ENCODE measurements around the gene LCN9.

Gene LCN9

GRCh38 chr9:135711391-135711790, 48.3 kb downstream of the LCN9 start:
- Histone ChIP-seq H3K27me3 (ENCODE audit: insufficient read depth, low read length) (peaks cover 60% of the 10 kb centered on the region), H3K27ac (ENCODE audit: low read depth, low read length) (no peak overlapping the region), H2AFZ (ENCODE audit: low read length, unreplicated experiment) (no peak overlapping the region), H3K36me3 (ENCODE audit: insufficient read depth, low read length) (no peaks in the 10 kb centered on the region), H3K4me3 (ENCODE audit: low read depth, low read length) (no peak overlapping the region), H3K79me2 (ENCODE audit: control insufficient read depth, insufficient read depth, low read length, unreplicated experiment) (no peaks in the 10 kb centered on the region), H3K4me1 (ENCODE audit: control insufficient read depth, insufficient read depth, low read length, unreplicated experiment) (no peaks in the 10 kb centered on the region)

DNA sequence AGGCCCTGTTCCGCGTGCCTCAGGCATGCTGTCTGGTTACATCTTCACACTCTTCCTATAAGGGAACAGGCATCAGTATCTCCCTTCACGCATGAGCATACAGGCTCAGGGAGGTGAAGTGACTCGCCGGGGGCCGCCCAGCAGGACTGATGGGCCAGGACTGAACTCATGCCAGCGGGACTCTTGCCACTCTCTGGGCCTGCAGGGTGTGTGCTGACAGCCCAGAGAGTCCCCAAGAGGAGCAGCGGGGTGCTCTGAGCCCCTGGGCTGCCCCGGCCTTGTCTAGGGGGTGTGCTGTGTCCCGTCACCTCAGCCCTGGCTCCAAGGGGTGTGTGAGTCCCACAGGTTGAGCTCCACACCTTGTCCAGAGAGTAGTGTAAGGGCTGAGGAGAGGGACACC, 48.8 kb downstream of the LCN9 start:
- Histone ChIP-seq H3K27me3 (ENCODE audit: insufficient read depth, low read length) (peaks cover 65% of the 10 kb centered on the region), H3K79me2 (ENCODE audit: control insufficient read depth, insufficient read depth, low read length, unreplicated experiment) (no peaks in the 10 kb centered on the region)

GRCh38 chr9:135712613-135713295, 49.6 kb downstream of the LCN9 start:
- Histone ChIP-seq H3K4me1 (ENCODE audit: control insufficient read depth, insufficient read depth, low read length, unreplicated experiment) (no peaks in the 10 kb centered on the region), H2AFZ (ENCODE audit: low read length, unreplicated experiment) (no peak overlapping the region), H3K4me3 (ENCODE audit: low read depth, low read length) (no peak overlapping the region), H3K27me3 (ENCODE audit: insufficient read depth, low read length) (peaks cover 74% of the 10 kb centered on the region), H3K27ac (ENCODE audit: low read depth, low read length) (no peak overlapping the region), H3K36me3 (ENCODE audit: insufficient read depth, low read length) (no peaks in the 10 kb centered on the region), H3K79me2 (ENCODE audit: control insufficient read depth, insufficient read depth, low read length, unreplicated experiment) (no peaks in the 10 kb centered on the region)

More for the DNA sequence above, 48.8 kb downstream of the LCN9 start:
- H2AFZ ChIP-seq (ENCODE audit: low read length, unreplicated experiment), result no peak overlapping the region
- no peaks in the 10 kb centered on the region for H3K36me3 ChIP-seq (ENCODE audit: insufficient read depth, low read length)
- no peak overlapping the region for H3K27ac ChIP-seq (ENCODE audit: low read depth, low read length)
- H3K4me1 ChIP-seq (ENCODE audit: control insufficient read depth, insufficient read depth, low read length, unreplicated experiment), result no peaks in the 10 kb centered on the region
- no peak overlapping the region for H3K4me3 ChIP-seq (ENCODE audit: low read depth, low read length)

DNA sequence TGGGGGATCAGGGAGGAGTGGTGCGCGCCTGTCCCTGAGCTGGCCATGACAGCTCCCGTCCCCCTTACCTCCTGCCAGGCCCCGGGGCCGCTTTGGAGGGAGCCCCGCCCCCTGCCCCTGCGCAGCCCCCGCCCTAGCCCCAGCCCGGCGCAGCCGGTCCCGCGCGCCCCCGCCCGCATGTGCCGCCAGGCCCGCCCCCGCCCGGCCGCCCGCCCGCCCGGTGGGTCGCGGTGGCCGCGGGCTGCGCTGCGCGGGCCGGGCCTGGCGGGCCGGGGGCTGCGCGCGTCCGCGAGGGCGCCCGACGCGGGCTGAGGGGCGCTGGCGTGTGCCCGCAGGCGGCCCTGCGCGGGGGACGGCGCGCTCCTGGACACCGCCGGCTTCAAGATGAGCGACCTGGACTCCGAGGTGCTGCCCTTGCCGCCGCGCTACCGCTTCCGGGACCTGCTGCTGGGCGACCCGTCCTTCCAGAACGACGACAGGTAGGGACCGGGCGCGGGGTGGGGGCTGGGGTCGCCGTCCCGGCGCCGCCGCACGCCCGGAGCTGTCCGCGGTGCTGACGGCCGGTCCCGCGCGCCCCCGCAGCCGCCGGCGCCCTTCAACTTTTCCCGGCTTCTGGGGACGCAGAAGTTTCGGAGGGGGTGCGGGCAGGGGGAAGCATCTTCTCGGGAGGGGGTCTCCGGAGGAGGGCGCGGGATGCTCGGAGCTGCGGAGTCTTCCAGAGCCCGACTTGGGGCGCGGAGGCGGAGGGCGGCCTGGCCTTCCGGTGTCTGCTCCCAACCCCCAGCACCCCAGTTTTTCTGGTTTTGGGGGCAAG, 51.3 kb downstream of the LCN9 start:
- H3K36me3 ChIP-seq (ENCODE audit: insufficient read depth, low read length), result no peaks in the 10 kb centered on the region
- H3K27me3 ChIP-seq (ENCODE audit: insufficient read depth, low read length), result peaks cover 66% of the 10 kb centered on the region
- H3K27ac ChIP-seq (ENCODE audit: low read depth, low read length), result no peak overlapping the region
- H3K4me1 ChIP-seq (ENCODE audit: control insufficient read depth, insufficient read depth, low read length, unreplicated experiment), result peaks cover 4% of the 10 kb centered on the region
- H2AFZ ChIP-seq (ENCODE audit: low read length, unreplicated experiment), result no peak overlapping the region
- no peak overlapping the region for H3K4me3 ChIP-seq (ENCODE audit: low read depth, low read length)
- H3K79me2 ChIP-seq (ENCODE audit: control insufficient read depth, insufficient read depth, low read length, unreplicated experiment), result no peaks in the 10 kb centered on the region

DNA sequence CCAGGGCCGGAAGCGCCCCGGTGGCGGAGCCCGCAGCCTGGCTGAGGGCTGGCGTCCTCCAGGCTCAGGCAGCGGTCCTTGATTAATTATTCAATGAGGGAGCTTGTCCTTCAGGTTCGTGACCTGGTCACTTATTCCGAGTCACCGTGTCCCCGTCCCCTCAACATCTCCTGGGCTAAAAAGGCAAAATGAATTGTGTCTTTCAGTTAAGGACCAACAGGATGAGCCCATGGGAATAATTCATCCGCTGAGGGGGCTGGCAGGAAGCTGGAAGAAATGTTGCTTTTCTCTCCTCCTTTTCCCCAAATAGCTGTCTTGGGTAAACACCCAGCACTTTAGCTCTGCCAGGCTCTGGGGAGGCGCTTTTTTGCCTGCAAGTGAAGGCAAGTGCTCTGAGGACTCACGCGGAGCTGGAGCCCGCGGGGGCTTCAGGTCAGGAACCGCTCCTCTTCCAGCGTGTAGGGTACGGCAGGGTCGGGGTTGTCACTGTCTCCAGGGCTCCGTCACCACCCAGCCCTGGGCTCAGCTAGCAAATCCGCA, 52.0 kb downstream of the LCN9 start:
- no peaks in the 10 kb centered on the region for H3K36me3 ChIP-seq (ENCODE audit: insufficient read depth, low read length)
- no peak overlapping the region for H3K4me3 ChIP-seq (ENCODE audit: low read depth, low read length)
- H3K4me1 ChIP-seq (ENCODE audit: control insufficient read depth, insufficient read depth, low read length, unreplicated experiment), result peaks cover 4% of the 10 kb centered on the region
- no peak overlapping the region for H2AFZ ChIP-seq (ENCODE audit: low read length, unreplicated experiment)
- H3K27ac ChIP-seq (ENCODE audit: low read depth, low read length), result no peak overlapping the region
- no peaks in the 10 kb centered on the region for H3K79me2 ChIP-seq (ENCODE audit: control insufficient read depth, insufficient read depth, low read length, unreplicated experiment)
- peaks cover 66% of the 10 kb centered on the region for H3K27me3 ChIP-seq (ENCODE audit: insufficient read depth, low read length)

DNA sequence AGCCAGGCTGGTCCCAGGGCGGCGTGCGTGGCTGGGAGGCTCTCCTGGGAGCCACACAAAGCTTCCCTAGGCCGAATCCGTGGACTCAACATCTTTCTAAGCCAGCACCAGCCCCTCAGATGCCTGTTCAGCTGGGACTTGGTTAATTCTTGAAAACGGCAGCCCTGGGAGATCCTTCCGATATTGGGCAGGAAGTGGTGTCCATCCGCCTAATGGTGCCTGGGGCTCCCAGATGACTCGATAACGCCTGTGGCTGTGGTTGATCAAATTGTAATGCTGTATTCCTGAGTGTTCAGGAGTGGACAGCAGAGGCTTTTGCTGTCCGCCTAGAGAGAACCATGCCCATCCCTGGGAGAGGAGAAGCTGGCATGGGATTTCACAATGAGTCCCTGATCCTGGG, 52.9 kb downstream of the LCN9 start:
- Histone ChIP-seq H3K79me2 (ENCODE audit: control insufficient read depth, insufficient read depth, low read length, unreplicated experiment) (no peaks in the 10 kb centered on the region), H3K27me3 (ENCODE audit: insufficient read depth, low read length) (peaks cover 66% of the 10 kb centered on the region), H2AFZ (ENCODE audit: low read length, unreplicated experiment) (no peak overlapping the region), H3K27ac (ENCODE audit: low read depth, low read length) (no peak overlapping the region), H3K4me1 (ENCODE audit: control insufficient read depth, insufficient read depth, low read length, unreplicated experiment) (peaks cover 4% of the 10 kb centered on the region), H3K36me3 (ENCODE audit: insufficient read depth, low read length) (no peaks in the 10 kb centered on the region), H3K4me3 (ENCODE audit: low read depth, low read length) (no peak overlapping the region)

Data from ACC112 (cell line).